HL-60 (cell line): ENCODE results near the gene NFIA.

Experiments
- POLR2AphosphoS5 ChIP-seq: IDR thresholded peaks from 2 replicates; pipeline ENCODE4 v1.6.1; 2012; ENCODE audit warnings: low read depth
- TF ChIP-seq, protein P1 (sequence below): IDR thresholded peaks from 2 replicates; pipeline ENCODE4 v1.6.1; 2012; ENCODE audit warnings: low read depth; ENCODE audit not compliant: insufficient replicate concordance
- TF ChIP-seq, protein P2 (sequence below): IDR thresholded peaks from one replicate; pipeline ENCODE4 v1.5.1; 2011; ENCODE audit warnings: low read length, control low read depth, inconsistent platforms; ENCODE audit not compliant: insufficient read depth

DNA sequence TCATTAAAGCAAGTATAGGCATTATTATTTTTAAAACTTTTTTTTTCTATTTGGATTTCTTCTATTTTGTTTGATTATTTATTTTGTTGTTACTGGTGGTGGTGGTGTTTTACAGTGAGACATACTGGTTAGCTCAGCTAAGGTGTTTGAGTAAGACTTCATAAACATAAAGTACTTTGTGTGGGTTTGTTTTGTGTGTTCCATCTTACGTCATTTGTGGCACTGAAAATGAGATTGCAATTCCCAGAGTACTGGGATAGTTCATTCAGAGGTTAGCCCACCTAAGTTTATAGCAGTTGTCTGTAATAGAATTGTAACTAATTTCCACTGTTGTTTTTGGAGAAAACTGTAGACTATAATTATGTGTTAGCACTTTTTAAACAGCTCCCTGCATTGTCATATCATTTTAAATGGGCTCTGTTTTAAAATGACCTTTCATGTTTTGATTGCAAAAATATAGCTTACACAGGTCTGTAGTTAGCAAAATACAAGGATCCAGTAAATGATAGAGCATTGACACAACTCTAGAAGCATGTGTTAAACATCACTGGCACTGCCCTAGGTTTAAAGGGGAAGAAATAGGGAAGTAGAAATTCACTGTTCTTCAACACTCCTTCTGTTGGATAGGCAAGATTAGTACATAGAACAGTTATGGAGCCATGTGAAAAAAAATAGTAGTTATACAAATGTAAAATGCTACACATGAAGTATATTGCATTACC is 171.7 kb downstream of the NFIA start:
- TF ChIP-seq, protein P1, sequence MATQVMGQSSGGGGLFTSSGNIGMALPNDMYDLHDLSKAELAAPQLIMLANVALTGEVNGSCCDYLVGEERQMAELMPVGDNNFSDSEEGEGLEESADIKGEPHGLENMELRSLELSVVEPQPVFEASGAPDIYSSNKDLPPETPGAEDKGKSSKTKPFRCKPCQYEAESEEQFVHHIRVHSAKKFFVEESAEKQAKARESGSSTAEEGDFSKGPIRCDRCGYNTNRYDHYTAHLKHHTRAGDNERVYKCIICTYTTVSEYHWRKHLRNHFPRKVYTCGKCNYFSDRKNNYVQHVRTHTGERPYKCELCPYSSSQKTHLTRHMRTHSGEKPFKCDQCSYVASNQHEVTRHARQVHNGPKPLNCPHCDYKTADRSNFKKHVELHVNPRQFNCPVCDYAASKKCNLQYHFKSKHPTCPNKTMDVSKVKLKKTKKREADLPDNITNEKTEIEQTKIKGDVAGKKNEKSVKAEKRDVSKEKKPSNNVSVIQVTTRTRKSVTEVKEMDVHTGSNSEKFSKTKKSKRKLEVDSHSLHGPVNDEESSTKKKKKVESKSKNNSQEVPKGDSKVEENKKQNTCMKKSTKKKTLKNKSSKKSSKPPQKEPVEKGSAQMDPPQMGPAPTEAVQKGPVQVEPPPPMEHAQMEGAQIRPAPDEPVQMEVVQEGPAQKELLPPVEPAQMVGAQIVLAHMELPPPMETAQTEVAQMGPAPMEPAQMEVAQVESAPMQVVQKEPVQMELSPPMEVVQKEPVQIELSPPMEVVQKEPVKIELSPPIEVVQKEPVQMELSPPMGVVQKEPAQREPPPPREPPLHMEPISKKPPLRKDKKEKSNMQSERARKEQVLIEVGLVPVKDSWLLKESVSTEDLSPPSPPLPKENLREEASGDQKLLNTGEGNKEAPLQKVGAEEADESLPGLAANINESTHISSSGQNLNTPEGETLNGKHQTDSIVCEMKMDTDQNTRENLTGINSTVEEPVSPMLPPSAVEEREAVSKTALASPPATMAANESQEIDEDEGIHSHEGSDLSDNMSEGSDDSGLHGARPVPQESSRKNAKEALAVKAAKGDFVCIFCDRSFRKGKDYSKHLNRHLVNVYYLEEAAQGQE, result no peak
- TF ChIP-seq, protein P2, sequence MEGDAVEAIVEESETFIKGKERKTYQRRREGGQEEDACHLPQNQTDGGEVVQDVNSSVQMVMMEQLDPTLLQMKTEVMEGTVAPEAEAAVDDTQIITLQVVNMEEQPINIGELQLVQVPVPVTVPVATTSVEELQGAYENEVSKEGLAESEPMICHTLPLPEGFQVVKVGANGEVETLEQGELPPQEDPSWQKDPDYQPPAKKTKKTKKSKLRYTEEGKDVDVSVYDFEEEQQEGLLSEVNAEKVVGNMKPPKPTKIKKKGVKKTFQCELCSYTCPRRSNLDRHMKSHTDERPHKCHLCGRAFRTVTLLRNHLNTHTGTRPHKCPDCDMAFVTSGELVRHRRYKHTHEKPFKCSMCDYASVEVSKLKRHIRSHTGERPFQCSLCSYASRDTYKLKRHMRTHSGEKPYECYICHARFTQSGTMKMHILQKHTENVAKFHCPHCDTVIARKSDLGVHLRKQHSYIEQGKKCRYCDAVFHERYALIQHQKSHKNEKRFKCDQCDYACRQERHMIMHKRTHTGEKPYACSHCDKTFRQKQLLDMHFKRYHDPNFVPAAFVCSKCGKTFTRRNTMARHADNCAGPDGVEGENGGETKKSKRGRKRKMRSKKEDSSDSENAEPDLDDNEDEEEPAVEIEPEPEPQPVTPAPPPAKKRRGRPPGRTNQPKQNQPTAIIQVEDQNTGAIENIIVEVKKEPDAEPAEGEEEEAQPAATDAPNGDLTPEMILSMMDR, result no peak
- TF ChIP-seq POLR2AphosphoS5, result no peak
